H1 (cell line): ENCODE measurements around the gene RGL1. TPM values are rescaled to one million over a fixed set of nuclear protein-coding genes. Genes with fewer than 3 reads are reported as not detected.

ENCODE experiments used
- CHD7 ChIP-seq: fragments of 300-600 bp; sonication (generic); IDR thresholded peaks from 2 replicates; pipeline ENCODE4 v1.7.1; 2012; ENCODE audit warnings: low read length, moderate library complexity, mild to moderate bottlenecking, inconsistent platforms; ENCODE audit not compliant: insufficient replicate concordance
- HDAC2 ChIP-seq, 2 experiments: fragments of 300-600 bp in 1 of 2; sonication (generic) in 1 of 2; IDR thresholded peaks; 2 replicates each; pipeline ENCODE4 v1.6.1; 2011 to 2012; ENCODE audit warnings: low read depth in 2 of 2, low read length in 2 of 2, mild to moderate bottlenecking in 2 of 2, moderate library complexity in 2 of 2, borderline replicate concordance in 1 of 2, inconsistent platforms in 1 of 2
- RXRA ChIP-seq: IDR thresholded peaks from 2 replicates; pipeline ENCODE4 v1.6.1; 2011; ENCODE audit warnings: low read depth, mild to moderate bottlenecking, low read length, moderate library complexity; ENCODE audit not compliant: insufficient read depth
- TBP ChIP-seq: IDR thresholded peaks from 2 replicates; pipeline ENCODE4 v1.6.1; 2011; ENCODE audit warnings: low read depth, low read length, improper control_type of control experiment
- TEAD4 ChIP-seq: IDR thresholded peaks from 2 replicates; pipeline ENCODE4 v1.6.1; 2012; ENCODE audit warnings: low read depth, low read length, inconsistent platforms, mixed read lengths
- polyA plus RNA-seq, 7 experiments: library from polyadenylated mRNA; depleted of rRNA in 3 of 7; stranded (reverse) in 5 of 7; unstranded in 2 of 7; fragments of >200 nt in 5 of 7; fragments of 200-250 nt in 2 of 7; gene quantifications; 1 replicate in 5 of 7; 2 replicates in 1 of 7; 4 replicates in 1 of 7; pipeline versions ENCODE4 v1.2.1 to v1.2.3, GENCODE V29; 2011 to 2013; ENCODE audit warnings: missing spikeins in 2 of 7, mixed read lengths in 2 of 7
- total RNA-seq: library from RNA; stranded (reverse); fragmentation: NEBNext Ultra II Directional; extraction: Animal tissue kit (Norgen Biotek cat#: 25700); gene quantifications from 2 replicates; pipeline ENCODE4 v1.2.1, GENCODE V29; 2021
- TF ChIP-seq, protein P1 (sequence below): IDR thresholded peaks from 2 replicates; pipeline ENCODE4 v1.6.1; 2012; ENCODE audit warnings: low read length, inconsistent platforms
- TF ChIP-seq, protein P2 (sequence below): IDR thresholded peaks from 2 replicates; pipeline ENCODE4 v1.6.1; 2012; ENCODE audit warnings: inconsistent platforms

The RGL1 gene
- total and polyA plus RNA-seq, 2 of the 8 experiments (the other 6 are each of a cell fraction or from before 2014, with no cell fraction given), result 0.98 to 2.4 TPM

- TF ChIP-seq CHD7, result no peak
- TF ChIP-seq, protein P1, sequence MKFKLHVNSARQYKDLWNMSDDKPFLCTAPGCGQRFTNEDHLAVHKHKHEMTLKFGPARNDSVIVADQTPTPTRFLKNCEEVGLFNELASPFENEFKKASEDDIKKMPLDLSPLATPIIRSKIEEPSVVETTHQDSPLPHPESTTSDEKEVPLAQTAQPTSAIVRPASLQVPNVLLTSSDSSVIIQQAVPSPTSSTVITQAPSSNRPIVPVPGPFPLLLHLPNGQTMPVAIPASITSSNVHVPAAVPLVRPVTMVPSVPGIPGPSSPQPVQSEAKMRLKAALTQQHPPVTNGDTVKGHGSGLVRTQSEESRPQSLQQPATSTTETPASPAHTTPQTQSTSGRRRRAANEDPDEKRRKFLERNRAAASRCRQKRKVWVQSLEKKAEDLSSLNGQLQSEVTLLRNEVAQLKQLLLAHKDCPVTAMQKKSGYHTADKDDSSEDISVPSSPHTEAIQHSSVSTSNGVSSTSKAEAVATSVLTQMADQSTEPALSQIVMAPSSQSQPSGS, result peak; percentile 83; the same call in 1 of the 2 replicates
- TF ChIP-seq HDAC2 (IDR thresholded peaks at IDR 0.05; ENCODE audit: borderline replicate concordance in 1 of 2, low read depth in 2 of 2, low read length in 2 of 2), result no peak
- peak; percentile 22; the same call in 1 of the 2 replicates for TF ChIP-seq TBP
- TF ChIP-seq TEAD4, result peak; percentile 91
- TF ChIP-seq, protein P2, sequence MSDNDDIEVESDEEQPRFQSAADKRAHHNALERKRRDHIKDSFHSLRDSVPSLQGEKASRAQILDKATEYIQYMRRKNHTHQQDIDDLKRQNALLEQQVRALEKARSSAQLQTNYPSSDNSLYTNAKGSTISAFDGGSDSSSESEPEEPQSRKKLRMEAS, result 0 out of 2 replicates have a peak, but pooled peaks have one; percentile 6
- no peak for TF ChIP-seq RXRA
Observed at GRCh38 chr1:183881387-183882131, 76.6 kb downstream of the RGL1 start (continued).
